GF-D8 (cell line): ENCODE results near the gene AP3B2.
"Not testable (repeated sequence)": the region's sequence is repeated elsewhere in the genome, so short reads cannot be mapped to it uniquely, and the experiment has no call there.

Source experiments
- DNase-seq: peaks from one replicate; lab custom pipeline; 2025; lab: John Stamatoyannopoulos, UW

Gene AP3B2

DNA sequence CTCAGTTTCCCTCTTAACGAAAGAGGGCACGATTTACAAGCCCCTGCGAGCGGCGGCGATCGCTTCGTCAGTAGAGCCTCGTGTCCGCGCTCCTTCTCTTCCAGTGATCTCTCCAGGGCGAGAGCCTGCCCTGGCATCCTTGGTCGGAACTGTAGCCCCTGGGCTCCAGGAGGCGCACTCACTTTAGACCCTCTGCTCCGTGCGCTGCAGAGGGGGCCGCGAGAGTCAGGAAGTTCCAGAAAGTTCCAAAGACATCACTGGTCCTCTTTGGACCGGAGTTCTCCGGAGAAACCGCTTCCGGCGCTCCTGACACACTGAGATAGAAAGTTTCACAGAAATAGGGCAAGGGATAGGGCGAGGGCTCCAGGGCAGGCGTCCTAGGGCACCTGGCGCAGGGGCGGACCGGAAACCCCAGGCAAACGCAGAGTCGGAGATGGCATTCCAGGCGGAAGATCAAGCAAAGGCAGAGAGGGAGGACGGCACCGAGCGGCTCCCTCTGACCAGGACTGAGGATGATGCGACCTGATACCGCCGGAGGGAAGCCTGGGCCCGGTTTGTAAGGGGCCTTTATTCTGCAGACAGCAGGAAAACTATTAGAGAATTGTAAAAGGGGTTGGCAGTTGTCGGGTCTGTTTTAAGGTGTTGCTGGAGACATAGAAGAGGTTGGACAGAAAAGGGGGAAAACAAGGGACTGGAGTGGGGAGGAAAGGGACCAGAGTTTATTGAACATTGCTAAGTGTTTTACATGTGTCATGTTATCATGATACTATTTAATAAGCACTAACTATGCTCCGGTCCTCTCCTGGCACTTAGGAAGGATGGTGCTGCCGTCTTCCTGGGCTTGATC lies 61.2 kb downstream of the AP3B2 start:
- DNase-seq: no peak

DNA sequence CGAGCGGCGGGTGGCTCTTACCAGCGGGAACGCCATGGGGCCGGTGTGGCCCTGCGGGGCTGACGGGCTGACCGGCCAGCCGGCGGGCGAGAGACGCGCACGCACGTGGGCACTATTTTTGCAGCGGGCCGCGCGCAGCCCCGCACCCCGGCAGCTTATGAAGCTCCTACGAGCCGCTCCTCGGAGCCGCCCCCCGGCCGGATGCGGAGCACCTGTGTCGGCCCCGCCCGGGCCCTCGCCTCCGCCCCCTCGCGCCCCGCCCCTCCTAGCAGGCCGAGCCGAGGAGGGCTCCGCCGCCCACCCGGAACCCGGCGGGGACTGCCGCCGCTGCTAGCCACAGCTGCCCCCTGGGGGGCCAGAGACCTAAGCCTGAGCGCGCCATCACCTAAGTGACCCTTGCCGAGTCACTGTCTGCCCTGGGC lies 61.8 kb downstream of the AP3B2 start:
- DNase-seq: no peak

DNA sequence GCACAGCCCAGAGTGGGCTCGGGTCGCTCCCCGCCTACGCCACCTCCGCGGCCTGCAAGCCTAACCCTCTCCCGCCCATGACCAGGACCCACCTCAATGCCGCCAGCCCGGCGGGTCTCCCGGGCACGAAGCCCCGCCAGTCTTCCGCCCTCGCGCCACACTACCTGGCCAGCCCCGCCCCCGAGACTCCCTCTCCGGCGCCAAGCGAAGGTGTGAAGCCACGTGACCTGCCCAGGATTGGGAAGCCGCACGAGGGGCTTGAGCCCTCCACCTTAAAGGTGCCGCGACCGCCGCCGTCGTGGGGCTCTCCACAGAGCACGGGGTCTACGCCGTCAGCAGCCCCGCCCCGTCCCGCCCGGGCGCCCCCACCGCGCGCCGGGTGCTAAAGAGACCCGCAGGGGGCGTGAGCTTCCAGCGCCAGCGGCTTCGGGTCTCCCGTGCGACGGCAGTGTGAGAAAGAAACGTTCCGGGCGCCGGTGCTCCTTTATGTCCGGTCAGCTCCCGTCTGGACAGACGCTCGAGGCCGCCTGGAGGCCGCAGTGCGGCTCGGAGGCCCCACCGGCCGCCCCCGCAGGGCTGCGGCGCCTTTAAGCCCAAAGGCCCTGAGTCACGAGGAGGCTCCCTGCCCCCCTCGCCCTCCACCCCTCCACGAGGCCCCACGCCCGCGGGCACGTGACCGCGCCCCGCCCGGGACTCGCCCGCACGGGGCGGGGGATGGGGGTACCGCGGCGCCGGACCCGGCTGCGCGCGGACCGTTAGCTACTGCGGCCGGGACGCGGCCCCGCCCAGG lies 62.4 kb downstream of the AP3B2 start, which contains the start of gene CPEB1:
CPEB1 (minus strand) TSS at position 319 of the 790 bp plus-strand sequence. CDS start 18,904 bp downstream, outside the sequence.
- DNase-seq: no peak

DNA sequence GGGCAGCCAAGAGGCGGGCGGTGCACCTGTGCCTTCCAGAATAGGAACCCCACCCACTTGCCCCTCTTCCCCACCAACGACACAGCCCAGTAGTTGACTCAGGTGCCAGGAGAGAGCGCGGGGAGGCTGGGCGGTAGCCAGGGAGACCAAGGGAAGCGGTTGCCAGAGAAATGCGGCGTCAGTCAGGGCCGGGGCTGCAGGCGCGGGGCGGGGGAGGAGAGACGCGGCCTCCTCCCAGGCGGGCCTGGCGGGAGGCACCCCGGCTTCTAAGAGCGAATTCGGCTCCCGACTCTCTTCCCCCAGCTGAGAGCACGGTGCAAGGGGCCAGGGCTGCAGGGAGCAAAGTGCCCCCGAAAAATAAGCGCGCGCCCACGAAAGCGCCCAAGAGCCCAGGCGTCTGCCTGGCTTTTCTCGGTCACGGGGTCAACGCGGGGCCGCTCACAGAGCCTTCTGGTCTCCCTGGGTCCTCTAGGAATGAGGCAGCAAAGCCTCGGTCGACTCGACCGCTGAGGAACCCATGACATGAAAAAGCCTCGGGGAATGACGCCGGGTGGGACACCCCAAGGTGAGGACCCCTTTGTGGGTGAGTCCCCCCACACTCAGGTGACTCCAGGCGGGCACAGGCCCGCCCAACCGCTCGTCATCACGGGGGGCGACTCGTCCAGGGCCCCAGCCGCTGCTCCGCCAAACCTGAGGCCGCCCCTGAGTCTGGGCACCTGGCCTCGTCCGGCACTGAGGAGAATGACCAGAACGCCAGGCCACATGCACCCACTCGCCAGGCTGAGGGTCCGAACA lies 63.2 kb downstream of the AP3B2 start:
- DNase-seq: no peak

DNA sequence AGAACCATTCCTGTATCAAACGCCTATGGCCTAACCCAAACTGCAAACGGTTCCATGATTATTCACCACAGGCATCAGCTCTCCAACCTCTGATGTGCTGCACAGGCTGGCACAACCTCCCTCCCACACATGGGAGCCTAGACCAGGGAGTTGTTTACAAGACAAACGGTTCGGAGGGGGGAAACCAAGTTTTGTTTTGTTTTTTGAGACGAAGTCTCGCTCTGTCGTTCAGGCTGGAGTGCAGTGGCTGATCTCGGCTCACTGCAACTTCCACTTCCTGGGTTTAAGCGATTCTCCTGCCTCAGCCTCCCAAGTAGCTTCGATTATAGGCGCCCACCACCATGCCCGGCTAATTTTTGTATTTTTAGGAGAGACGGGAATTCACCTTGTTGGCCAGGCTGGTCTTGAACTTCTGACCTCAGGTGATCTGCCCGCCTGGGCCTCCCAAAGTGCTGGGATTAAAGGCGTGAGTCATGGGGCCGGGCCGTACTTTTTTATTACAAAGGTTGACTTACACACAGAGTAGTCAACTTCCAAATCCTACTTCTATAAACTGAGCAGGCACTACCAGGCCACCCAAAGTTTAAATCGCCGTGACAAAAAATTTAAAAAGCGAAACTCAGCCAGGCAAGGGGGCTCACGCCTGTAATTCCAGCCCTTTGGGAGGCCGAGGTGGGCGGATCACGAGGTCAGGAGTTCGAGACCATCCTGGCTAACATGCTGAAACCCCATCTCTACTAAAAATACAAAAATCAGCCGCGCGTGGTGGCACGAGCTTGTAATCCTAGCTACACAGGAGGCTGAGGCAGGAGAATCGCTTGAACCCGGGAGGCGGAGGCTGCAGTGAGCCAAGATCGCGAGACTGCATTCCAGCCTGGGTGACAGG lies 64.5 kb downstream of the AP3B2 start:
- not testable (repeated sequence) for DNase-seq

DNA sequence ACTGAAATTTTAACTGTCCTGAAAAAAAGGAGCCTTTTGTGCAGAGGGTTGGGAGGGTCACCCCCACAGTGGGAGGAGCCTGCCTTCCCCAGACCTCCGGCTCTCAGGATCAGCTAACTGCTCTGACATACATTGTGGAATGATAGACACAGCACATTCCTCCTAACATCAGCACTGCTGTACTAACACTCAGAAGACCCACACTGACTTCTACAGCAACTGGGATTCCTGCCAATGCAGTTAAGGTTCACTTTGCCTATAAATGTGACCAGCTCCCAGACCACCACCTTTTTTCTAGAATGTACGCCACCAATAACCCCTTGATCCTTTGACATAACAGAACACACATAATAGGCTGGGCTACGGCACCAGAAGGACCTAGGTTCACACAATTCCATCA lies 65.7 kb downstream of the AP3B2 start:
- DNase-seq: no peak

DNA sequence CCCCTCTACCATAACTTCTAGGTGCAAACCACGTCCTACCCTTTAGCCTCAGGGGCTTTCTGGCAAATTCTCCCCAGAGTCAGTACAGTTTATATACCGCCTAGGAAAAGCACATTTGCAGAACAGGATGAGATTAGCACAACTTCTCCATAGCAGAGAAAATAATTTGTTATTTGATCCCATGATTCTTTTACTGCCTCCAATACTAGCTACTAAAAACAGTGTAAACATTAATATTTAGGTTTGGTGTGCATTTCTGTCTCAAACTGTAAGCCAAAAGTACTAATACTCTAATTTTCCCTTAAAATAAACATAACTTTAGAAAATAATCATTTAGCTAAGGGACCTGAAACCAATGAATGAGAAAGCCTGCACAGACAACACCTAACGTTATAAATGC lies 67.0 kb downstream of the AP3B2 start:
- DNase-seq: no peak

DNA sequence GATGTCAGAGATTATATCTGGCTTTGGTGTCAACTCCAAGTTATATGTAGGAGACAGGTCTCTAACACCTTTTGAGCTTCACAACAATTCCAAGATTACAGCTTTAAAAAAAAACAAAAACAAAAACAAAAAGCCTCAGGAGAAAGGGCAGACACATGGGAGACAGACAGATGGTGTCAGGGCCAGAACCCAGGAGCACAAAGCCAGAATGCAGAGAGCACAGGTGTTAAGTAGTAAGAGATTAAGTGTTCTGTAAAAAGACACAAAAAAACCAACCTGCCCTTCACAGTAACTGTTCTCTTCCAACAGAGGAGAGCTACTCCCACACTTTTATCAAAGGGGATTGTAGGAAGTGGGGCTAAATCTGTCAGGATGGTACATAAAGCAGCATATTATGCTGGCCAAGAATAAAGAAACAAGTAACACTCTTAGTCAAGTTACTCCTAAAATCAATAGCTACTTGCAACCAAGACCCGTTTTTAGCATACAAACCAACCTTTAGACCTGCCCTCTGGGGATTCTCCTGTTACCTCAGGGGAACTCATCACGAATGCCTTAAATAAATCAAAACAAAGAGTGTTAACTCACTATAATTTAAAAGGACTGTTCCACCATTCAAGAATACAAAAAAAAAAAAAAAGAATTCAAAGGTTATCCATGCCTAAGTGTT lies 68.4 kb downstream of the AP3B2 start:
- DNase-seq: no peak

DNA sequence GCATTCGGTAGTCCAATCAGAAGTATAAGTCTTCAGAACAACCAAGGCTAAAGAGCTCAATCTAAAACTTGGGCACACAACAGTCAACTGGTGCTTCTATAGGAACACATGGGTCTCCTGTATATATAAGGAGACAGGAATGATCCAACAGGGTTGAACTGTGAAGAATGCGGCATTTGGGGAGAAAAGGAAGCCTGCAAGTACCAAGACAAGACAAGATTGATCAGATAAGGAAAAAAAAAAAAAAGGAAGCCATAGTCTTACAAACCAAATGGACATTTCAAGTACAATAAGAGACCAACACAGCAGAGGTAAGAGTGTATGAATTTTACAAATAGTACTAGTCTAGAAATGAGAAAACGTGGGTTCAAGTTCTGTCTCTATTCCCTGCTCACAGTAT lies 69.0 kb downstream of the AP3B2 start:
- no peak for DNase-seq

DNA sequence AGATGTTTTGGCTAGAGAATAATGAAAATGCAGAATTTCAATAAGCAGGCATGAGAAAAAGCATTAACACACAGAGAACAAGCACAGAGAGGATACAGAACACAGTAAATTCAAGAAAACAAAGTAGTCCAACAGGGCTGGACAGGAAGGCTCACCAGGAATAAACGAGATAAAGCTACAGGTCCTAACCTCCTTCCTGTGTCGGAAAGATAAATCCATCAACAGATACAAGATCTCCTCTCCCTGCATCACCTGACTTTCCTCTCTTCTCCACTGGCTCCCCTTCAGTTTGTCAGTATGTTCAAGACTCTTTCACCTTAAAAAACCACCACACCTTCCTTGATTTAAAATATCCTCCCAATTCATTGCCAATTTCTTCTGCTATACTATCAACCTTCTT lies 73.9 kb downstream of the AP3B2 start:
- no peak for DNase-seq

DNA sequence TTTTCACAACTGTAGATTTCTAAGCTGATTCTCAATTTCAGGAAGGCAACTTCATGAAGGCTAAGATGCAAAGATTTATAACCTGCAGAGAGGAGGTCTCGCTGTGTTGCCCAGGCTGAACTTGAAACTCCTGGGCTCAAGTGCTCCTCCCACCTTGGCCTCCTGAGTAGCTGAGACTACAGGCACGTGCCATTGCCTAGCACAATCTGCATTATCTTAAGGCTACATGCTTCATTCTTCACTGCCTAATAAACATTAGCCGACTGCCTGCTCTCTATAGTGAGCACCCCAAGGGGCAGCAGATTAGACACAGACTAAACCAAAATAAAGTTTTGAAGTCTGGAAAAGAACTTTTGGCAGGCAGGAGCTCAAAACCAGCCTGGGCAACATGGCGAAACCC lies 79.6 kb downstream of the AP3B2 start:
- no peak for DNase-seq

DNA sequence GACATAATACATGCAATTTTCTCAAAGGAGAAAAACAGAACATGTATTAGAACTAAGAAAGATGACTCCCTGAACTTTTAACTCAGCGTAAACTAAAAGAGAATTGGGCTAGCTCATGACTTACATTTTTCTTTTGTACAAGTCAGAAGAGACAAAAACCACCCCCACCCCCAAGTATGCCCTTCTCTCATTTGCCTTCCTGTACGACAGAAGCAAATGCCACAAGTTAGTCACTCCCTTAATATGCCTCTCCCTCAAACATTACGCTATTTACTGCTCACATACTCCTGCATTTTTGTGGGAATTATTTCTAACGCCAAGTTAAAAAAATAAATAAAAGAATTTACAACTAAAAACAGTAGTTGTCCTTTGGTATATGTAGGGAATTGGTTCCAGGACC lies 84.5 kb downstream of the AP3B2 start:
- DNase-seq: no peak

DNA sequence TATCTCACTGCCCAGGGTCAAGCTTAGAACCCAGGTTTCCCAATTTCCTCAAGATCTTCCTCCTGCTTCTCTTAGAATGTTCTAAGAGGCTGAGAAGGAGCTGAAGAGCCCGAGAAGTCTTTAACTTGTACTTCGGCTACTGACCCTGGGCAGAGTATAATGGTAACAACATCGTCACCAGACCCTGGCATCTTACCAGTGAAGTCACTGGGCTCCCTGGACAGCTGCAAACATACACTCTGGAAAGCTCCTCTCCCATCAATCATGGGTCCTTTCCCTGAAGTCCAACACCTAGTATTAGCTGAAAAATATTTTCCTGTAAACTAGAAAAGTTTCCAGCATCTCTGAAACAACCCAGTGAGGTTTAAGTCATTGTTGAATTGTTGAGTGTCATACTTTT lies 85.2 kb downstream of the AP3B2 start:
- DNase-seq: no peak

DNA sequence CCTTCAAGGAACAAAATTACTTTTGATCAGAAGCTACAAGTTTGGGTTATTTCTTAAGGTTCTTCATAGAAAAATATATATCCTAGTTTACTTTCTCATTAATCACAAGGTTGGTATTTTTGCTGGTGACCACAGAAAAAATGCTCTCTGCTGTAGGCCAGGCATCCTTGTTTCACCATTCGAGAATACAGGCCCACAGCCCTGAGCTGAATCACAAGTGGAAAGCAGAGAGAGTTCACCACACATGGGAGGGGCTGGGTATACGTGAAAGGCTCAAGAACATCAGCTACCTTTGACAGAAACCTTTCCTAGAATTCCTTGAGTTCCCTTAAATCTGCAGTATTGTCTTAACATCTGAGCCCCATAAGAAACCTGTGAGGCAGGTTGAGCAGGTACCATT lies 85.7 kb downstream of the AP3B2 start:
- no peak for DNase-seq

DNA sequence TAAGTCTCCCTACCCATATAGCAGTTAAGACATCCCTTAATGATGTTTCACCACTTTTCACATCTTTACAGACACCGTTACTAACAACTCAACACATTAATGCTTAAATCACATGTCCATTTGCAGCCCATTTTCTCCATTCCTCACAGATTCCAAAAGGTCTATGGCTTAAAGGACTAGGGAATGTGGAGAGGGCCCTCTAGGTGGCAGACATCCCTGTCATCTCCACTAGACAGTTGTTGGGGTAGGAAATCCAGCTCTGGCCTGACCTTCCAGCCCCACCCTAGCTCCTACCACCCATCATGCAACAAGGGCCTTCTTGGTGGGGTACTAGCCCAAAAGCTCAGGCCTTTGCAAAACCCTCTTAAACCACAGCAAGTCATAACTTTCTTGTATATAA lies 87.7 kb downstream of the AP3B2 start:
- DNase-seq: no peak

DNA sequence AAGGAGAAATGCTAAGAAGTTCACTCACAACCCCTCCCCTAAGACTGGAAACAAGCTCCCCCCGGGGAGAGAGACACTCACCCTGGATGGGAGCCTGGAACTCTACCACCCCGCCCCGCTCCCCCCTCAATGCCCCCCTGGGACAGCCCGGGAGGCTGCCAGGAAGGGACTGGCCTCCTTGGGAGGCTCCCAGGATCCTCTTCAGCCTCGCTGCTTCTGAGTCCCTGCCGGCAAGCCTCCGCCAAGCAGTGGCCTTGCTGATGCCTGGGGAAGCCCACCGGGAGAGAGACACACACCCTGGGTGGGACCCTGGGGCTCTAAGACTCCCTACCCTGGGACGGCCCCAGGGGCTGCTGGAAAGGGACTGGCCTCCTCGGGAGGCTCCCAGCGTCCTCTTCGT lies 95.9 kb downstream of the AP3B2 start:
- no peak for DNase-seq

DNA sequence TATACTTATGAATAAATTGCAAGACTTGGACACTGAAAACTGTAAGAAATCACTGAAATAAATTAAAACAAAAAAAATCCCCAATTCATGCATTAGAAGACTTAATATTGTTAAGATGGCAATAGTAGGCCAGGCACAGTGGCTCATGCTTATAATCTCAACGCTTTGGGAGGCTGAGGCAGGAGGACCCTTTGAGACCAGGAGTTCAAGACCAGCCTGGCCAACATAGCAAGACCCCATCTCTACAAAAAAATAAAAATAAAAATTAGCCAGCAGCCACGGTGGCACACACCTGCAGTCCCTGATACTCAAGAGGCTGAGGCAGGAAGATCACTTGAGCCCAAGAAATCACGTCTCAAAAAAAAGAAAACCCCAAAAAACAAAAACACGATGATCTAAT lies 98.3 kb downstream of the AP3B2 start:
- DNase-seq: no peak
